IPS-18c (cell line): Measurements from ENCODE around the gene POMP.
"Not testable (repeated sequence)": the region's sequence is repeated elsewhere in the genome, so short reads cannot be mapped to it uniquely, and the experiment has no call there.

Experiments
- H3K4me3 ChIP-seq: 2 replicates; pipeline ENCODE4 v1.7.0; 2013; ENCODE audit warnings: low read depth, mild to moderate bottlenecking, low read length, moderate library complexity; ENCODE audit not compliant: insufficient read depth
- H3K9me3 ChIP-seq: one replicate; pipeline ENCODE4 v1.6.1; 2013; ENCODE audit warnings: mild to moderate bottlenecking, low read length, moderate library complexity; ENCODE audit not compliant: control insufficient read depth, insufficient read depth

The POMP gene

GRCh38 chr13:28678809-28679208 is 19.9 kb downstream of the POMP start:
- H3K4me3 ChIP-seq, result no peak overlapping the region
- H3K9me3 ChIP-seq, result no peaks in the 10 kb centered on the region

DNA sequence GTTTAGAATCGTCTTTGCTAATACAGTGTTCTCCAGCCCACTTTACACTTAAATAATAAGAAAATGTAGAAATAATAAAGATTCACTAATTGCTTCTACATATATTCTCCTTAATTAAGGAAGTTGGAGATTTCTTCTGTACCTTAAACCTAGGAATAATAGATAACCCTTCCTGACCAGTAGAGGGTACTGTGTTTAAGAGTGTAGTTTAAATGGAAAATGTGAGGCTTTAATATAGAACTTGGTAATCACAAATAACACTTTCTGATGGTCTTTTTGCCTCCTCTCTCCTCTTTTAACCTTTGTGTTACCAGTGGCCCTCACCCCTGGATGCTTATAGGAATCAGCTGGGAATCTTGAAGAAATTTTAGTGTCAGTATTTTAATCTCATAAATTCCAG is 20.7 kb downstream of the POMP start:
- H3K4me3 ChIP-seq, result no peak overlapping the region

GRCh38 chr13:28680541-28680940 is 21.6 kb downstream of the POMP start:
- Histone ChIP-seq H3K4me3 (no peak overlapping the region), H3K9me3 (no peaks in the 10 kb centered on the region)

More for the DNA sequence above, 20.7 kb downstream of the POMP start:
- no peaks in the 10 kb centered on the region for H3K9me3 ChIP-seq

DNA sequence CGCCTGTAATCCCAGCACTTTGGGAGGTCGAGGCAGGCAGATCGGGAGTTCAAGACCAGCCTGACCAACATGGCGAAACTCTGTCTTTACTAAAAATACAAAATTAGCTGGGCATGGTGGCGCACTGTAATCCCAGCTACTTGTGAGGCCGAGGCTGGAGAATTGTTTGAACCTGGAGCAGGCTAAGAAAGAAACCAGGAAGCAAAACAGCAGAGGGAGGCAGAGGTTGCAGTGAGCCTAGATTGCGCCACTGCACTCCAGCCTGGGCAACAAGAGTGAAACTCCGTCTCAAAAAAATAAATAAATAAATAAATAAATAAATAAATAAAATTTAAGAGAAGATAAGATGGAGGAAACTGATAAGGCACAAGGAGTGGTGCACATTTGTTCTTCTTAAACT is 24.2 kb downstream of the POMP start:
- not testable (repeated sequence) for H3K4me3 ChIP-seq, H3K9me3 ChIP-seq

GRCh38 chr13:28684257-28684656 is 25.3 kb downstream of the POMP start:
- no peak overlapping the region for H3K4me3 ChIP-seq

DNA sequence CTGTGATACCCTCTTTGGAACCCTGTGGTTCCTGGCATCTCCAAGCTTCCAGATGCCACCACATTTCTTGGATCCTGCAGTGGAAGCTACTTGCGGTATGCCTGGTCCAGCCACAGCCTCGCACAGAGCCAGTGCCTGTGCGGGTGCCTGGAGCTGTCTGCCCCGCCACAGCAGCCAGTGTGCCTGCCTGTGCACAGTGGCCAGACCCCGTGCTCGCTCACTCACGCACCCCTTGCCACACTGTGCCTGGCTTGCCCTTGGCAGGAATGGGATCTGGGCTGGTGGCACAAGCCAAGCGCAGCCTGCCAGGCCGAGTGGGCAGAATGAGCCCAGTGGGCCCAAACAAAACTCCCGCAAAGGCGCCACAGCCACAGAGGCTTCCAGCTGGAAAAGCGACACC is 26.2 kb downstream of the POMP start:
- no peak overlapping the region for H3K4me3 ChIP-seq

More at GRCh38 chr13:28684257-28684656, 25.3 kb downstream of the POMP start:
- no peaks in the 10 kb centered on the region for H3K9me3 ChIP-seq

DNA sequence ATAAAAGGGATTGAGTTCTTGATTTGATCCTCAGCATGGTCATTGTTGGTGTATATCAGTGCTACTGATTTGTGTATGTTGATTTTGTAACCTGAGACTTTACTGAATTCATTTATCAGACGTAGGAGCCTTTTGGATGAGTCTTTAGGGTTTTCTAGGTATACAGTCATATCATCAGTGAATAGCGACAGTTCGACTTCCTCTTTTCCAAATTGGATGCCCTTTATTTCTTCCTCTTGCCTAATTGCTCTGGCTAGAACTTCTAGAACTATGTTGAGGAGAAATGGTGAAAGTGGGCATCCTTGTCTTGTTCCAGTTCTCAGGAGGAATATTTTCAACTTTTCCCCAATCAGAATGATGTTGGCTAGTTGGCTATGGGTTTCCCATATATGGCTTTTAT is 27.0 kb downstream of the POMP start:
- Histone ChIP-seq H3K9me3 (no peaks in the 10 kb centered on the region), H3K4me3 (no peak overlapping the region)

More for the DNA sequence above, 26.2 kb downstream of the POMP start:
- H3K9me3 ChIP-seq, result no peaks in the 10 kb centered on the region

- peak overlapping the region; percentile 51 for H3K4me3 ChIP-seq
- not testable (repeated sequence) for H3K9me3 ChIP-seq
Measured at GRCh38 chr13:28693605-28694491, 34.9 kb downstream of the POMP start.

- Histone ChIP-seq H3K9me3 (no peaks in the 10 kb centered on the region), H3K4me3 (no peak overlapping the region)
Measured at GRCh38 chr13:28697441-28697840, 38.5 kb downstream of the POMP start.

GRCh38 chr13:28699246-28699645 is 40.3 kb downstream of the POMP start:
- Histone ChIP-seq H3K4me3 (no peak overlapping the region), H3K9me3 (no peaks in the 10 kb centered on the region)

- Histone ChIP-seq H3K4me3 (no peak overlapping the region), H3K9me3 (no peaks in the 10 kb centered on the region)
Measured at GRCh38 chr13:28704282-28704681, 45.4 kb downstream of the POMP start.

DNA sequence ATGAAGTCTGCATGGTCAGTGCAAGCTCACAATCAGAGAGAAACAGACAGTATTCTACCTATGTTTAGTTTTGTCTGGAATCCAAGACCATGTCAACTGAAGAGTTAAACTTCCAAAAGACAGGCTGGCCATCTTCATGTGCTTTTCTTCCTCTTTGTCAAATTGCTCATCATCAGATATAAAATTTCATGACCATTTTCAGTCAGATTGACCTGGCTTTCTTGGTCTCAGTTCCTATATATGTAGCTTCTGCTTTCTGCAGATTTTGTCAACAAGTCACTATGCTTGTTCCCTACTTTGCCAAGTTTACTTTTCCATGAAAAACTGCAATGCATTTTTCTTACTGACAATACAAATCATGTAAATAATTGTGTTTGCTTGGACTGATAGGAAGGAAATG is 46.0 kb downstream of the POMP start:
- Histone ChIP-seq H3K4me3 (no peak overlapping the region), H3K9me3 (no peaks in the 10 kb centered on the region)

GRCh38 chr13:28705461-28706083 is 46.6 kb downstream of the POMP start:
- Histone ChIP-seq H3K4me3 (no peak overlapping the region), H3K9me3 (no peaks in the 10 kb centered on the region)

GRCh38 chr13:28707629-28708427 is 48.9 kb downstream of the POMP start:
- no peak overlapping the region for H3K4me3 ChIP-seq

GRCh38 chr13:28710161-28710560 is 51.2 kb downstream of the POMP start:
- H3K4me3 ChIP-seq, result no peak overlapping the region
- no peaks in the 10 kb centered on the region for H3K9me3 ChIP-seq

More at GRCh38 chr13:28707629-28708427, 48.9 kb downstream of the POMP start:
- no peaks in the 10 kb centered on the region for H3K9me3 ChIP-seq

DNA sequence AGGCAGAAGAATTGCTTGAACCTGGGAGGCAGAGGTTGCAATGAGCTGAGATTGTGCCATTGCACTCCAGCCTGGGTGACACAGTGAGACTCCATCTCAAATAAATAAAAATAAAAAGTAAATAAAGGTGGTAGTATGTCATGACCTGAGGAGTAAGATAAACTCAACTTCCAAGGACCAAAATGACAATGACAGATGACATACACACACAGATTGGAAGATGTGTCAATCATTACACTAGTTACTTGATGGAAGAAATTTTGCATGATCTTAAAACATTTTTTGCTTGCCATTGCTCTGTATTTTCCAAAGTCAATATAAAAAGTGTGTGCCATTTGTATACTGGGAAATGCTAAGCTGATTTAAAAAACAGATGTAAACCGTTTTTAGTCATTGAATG is 55.7 kb downstream of the POMP start:
- H3K4me3 ChIP-seq, result no peak overlapping the region
- H3K9me3 ChIP-seq, result peaks cover 2% of the 10 kb centered on the region

- H3K4me3 ChIP-seq, result no peak overlapping the region
- peaks cover 2% of the 10 kb centered on the region for H3K9me3 ChIP-seq
Measured at GRCh38 chr13:28716511-28716910, 57.6 kb downstream of the POMP start.

- H3K9me3 ChIP-seq, result peaks cover 2% of the 10 kb centered on the region
- no peak overlapping the region for H3K4me3 ChIP-seq
Measured at GRCh38 chr13:28717170-28717569, 58.2 kb downstream of the POMP start.
